ENCODE measurements around the gene RASGEF1B. TPM values are rescaled to one million over a fixed set of nuclear protein-coding genes. Genes with fewer than 3 reads are reported as not detected.

RASGEF1B gene
- total RNA-seq, 1 experiment from 2014 or later, result 8.1 TPM

DNA sequence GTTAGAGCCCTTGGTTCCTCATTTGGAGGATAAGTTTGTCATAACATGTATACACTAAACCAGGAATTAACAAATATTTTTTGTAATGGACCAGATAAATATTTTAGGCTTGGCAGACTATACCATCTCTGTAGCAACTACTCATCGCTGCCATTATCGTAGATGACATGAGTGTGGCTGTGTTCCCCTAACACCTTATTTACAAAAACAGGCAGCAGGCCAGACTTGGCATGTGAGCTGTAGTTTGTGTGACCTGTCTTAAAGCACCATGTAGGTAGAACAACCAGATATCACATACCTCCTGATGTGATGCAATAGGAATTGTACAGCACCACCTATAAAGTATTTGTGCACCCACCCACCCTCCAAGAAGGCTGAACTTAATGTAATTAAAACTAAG lies 82.0 kb downstream of the RASGEF1B start:
- no peak for DNase-seq (ENCODE audit: low spot score)
- ChIA-PET POLR2A (ENCODE audit: low non-redundant PET) (no interaction called here), CTCF (no interaction called here)

DNA sequence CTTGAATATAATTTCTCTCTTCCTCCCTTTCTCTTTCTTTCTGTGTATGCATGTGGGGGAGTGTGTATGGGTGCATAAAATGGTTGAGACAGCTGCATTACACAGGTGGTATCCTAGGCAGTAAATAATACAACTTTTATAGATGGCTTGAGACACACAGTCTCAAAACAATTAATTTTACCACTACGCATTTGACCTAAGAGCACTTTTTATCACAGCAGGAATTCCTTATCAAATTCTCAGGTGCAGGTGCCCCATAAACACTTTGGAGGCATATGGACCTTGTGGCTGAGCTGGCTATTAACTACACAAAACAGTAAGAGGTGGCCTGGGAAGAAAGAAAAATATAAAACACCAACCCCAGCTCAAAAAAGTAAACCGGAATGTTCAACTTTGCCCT lies 91.3 kb downstream of the RASGEF1B start:
- H3K4me3 ChIP-seq (ENCODE audit: low read depth, low read length, poor library complexity, severe bottlenecking), result no peak overlapping the region
- no peaks in the 10 kb centered on the region for H3K36me3 ChIP-seq (ENCODE audit: insufficient read depth, low read length, poor library complexity, severe bottlenecking)
- ChIA-PET CTCF (no interaction called here), POLR2A (ENCODE audit: low non-redundant PET) (no interaction called here)
- BruUV-seq (replicated peaks), result no TSS peak
- no peaks in the 10 kb centered on the region for H3K27me3 ChIP-seq (replicated peaks; ENCODE audit: insufficient read depth, low read depth, low read length, poor library complexity)
- intact Hi-C loops (cut with micrococcal nuclease; ENCODE audit: unreplicated experiment), result no loop called here
- H3K9me3 ChIP-seq (ENCODE audit: low read depth, low read length, poor library complexity, severe bottlenecking), result no peaks in the 10 kb centered on the region
- H3K27ac ChIP-seq (ENCODE audit: low read depth, low read length, poor library complexity, severe bottlenecking), result no peak overlapping the region
- DNase-seq (ENCODE audit: low spot score), result no peak
- TF ChIP-seq, protein P1, sequence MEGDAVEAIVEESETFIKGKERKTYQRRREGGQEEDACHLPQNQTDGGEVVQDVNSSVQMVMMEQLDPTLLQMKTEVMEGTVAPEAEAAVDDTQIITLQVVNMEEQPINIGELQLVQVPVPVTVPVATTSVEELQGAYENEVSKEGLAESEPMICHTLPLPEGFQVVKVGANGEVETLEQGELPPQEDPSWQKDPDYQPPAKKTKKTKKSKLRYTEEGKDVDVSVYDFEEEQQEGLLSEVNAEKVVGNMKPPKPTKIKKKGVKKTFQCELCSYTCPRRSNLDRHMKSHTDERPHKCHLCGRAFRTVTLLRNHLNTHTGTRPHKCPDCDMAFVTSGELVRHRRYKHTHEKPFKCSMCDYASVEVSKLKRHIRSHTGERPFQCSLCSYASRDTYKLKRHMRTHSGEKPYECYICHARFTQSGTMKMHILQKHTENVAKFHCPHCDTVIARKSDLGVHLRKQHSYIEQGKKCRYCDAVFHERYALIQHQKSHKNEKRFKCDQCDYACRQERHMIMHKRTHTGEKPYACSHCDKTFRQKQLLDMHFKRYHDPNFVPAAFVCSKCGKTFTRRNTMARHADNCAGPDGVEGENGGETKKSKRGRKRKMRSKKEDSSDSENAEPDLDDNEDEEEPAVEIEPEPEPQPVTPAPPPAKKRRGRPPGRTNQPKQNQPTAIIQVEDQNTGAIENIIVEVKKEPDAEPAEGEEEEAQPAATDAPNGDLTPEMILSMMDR (conservative IDR thresholded peaks at IDR 0.05; ENCODE audit: low read depth, low read length), result no peak
- no peak for TF ChIP-seq EZH2 (IDR thresholded peaks at IDR 0.05; ENCODE audit: borderline replicate concordance, low read depth, low read length, poor library complexity, severe bottlenecking)
- no peaks in the 10 kb centered on the region for H3K4me1 ChIP-seq (ENCODE audit: insufficient read depth, low read length, poor library complexity, severe bottlenecking)

More for the DNA sequence above, 82.0 kb downstream of the RASGEF1B start:
- H3K27ac ChIP-seq (ENCODE audit: low read depth, low read length, poor library complexity, severe bottlenecking), result no peak overlapping the region
- no peaks in the 10 kb centered on the region for H3K4me1 ChIP-seq (ENCODE audit: insufficient read depth, low read length, poor library complexity, severe bottlenecking)
- no peaks in the 10 kb centered on the region for H3K27me3 ChIP-seq (replicated peaks; ENCODE audit: insufficient read depth, low read depth, low read length, poor library complexity)
- H3K4me3 ChIP-seq (ENCODE audit: low read depth, low read length, poor library complexity, severe bottlenecking), result no peak overlapping the region
- no TSS peak for BruUV-seq (replicated peaks)
- TF ChIP-seq, protein P1 (conservative IDR thresholded peaks at IDR 0.05; ENCODE audit: low read depth, low read length), result no peak
- no peak for TF ChIP-seq EZH2 (IDR thresholded peaks at IDR 0.05; ENCODE audit: borderline replicate concordance, low read depth, low read length, poor library complexity, severe bottlenecking)
- H3K36me3 ChIP-seq (ENCODE audit: insufficient read depth, low read length, poor library complexity, severe bottlenecking), result no peaks in the 10 kb centered on the region
- no peaks in the 10 kb centered on the region for H3K9me3 ChIP-seq (ENCODE audit: low read depth, low read length, poor library complexity, severe bottlenecking)
- intact Hi-C loops (cut with micrococcal nuclease; ENCODE audit: unreplicated experiment), result no loop called here

DNA sequence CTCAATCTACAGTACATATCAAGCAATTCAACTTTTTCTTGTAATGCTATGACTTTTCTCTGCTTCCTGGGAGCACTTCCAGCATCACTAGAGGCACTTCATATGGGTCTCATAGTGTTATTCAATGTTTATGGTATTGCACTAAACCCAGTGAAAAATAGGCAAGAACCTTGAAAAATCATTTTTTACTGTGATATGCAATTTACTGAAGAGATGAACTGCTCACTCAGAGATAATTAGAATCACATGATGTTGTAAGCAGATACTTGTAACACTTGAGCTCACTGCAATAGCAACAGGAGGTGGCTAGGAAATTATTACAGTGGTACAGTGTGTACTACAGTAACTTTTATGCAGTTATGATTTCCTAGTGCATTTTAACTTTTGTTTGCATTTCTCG lies 93.3 kb downstream of the RASGEF1B start:
- no peaks in the 10 kb centered on the region for H3K9me3 ChIP-seq (ENCODE audit: low read depth, low read length, poor library complexity, severe bottlenecking)
- CTCF ChIA-PET, result no interaction called here
- no peak for DNase-seq (ENCODE audit: low spot score)
- POLR2A ChIA-PET (ENCODE audit: low non-redundant PET), result no interaction called here
- intact Hi-C loops (cut with micrococcal nuclease; ENCODE audit: unreplicated experiment), result no loop called here
- no TSS peak for BruUV-seq (replicated peaks)
- TF ChIP-seq EZH2 (IDR thresholded peaks at IDR 0.05; ENCODE audit: borderline replicate concordance, low read depth, low read length, poor library complexity, severe bottlenecking), result no peak
- TF ChIP-seq, protein P1 (conservative IDR thresholded peaks at IDR 0.05; ENCODE audit: low read depth, low read length), result no peak
- no peak overlapping the region for H3K27ac ChIP-seq (ENCODE audit: low read depth, low read length, poor library complexity, severe bottlenecking)
- no peaks in the 10 kb centered on the region for H3K27me3 ChIP-seq (replicated peaks; ENCODE audit: insufficient read depth, low read depth, low read length, poor library complexity)
- H3K4me3 ChIP-seq (ENCODE audit: low read depth, low read length, poor library complexity, severe bottlenecking), result no peak overlapping the region
- no peaks in the 10 kb centered on the region for H3K4me1 ChIP-seq (ENCODE audit: insufficient read depth, low read length, poor library complexity, severe bottlenecking)
- no peaks in the 10 kb centered on the region for H3K36me3 ChIP-seq (ENCODE audit: insufficient read depth, low read length, poor library complexity, severe bottlenecking)
